A549 (cell line): ENCODE measurements around the gene PTPRG. TPM values are rescaled to one million over a fixed set of nuclear protein-coding genes. Genes with fewer than 3 reads are reported as not detected.

Experiments used
- ATAC-seq, 2 experiments: fragments of 200-7000 bp in 1 of 2; fragments of >200 bp in 1 of 2; cut with Nextera tagmentation in 1 of 2; cut with Tn5 transposase in 1 of 2; 3 replicates each; pipeline versions ENCODE4 v1.8.0 to v1.9.1; 2018 to 2020; ENCODE audit warnings: mild to moderate bottlenecking in 1 of 2, moderate library complexity in 1 of 2
- CTCF ChIA-PET: fragments of 300-600 bp; sonication (Branson Sonifier 250); formaldehyde crosslinking; extraction: SDS; loops from one replicate; lab custom pipeline; 2021; ENCODE audit warnings: antibody characterized with exemption, inconsistent platforms; lab: Yijun Ruan, JAX
- POLR2A ChIA-PET: fragments of 350-600 bp; formaldehyde crosslinking; extraction: SDS; loops from one replicate; lab custom pipeline; 2021; ENCODE audit warnings: antibody characterized with exemption, inconsistent platforms; lab: Yijun Ruan, JAX
- DNase-seq, 2 experiments: peaks; one replicate each; pipeline versions ENCODE4 v3.0.0 to v3.0.0-alpha.2; 2011 to 2016; ENCODE audit warnings: low read depth in 1 of 2, low spot score in 1 of 2
- FAIRE-seq: peaks from 2 replicates; lab custom pipeline; 2011; peaks lifted over from hg19 to GRCh38; lab: Jason Lieb, UNC
- H3K27ac ChIP-seq, 2 experiments: fragments of >200 bp; sonication (Bioruptor Twin); formaldehyde crosslinking; 3 replicates each; pipeline ENCODE4 v1.5.1; 2016 to 2017
- H3K4me1 ChIP-seq: fragments of >200 bp; sonication (Bioruptor Twin); formaldehyde crosslinking; 3 replicates; pipeline ENCODE4 v1.6.1; 2016
- H3K4me2 ChIP-seq: fragments of >200 bp; sonication (Bioruptor Twin); formaldehyde crosslinking; 3 replicates; pipeline ENCODE4 v1.6.1; 2016
- H3K4me3 ChIP-seq: fragments of >200 bp; sonication (Bioruptor Twin); formaldehyde crosslinking; 3 replicates; pipeline ENCODE4 v1.5.1; 2016
- H3K9me3 ChIP-seq: fragments of >200 bp; sonication (Bioruptor Twin); formaldehyde crosslinking; 3 replicates; pipeline ENCODE4 v1.6.1; 2016
- BHLHE40 ChIP-seq: IDR thresholded peaks from 2 replicates; pipeline ENCODE4 v1.6.1; 2012; ENCODE audit warnings: low read depth, low read length, inconsistent platforms
- CBX8 ChIP-seq: fragments of 200-600 bp; sonication (generic); IDR thresholded peaks from 2 replicates; pipeline ENCODE4 v1.6.1; 2016
- CHD4 ChIP-seq: fragments of 200-600 bp; sonication (generic); IDR thresholded peaks from 2 replicates; pipeline ENCODE4 v1.6.1; 2016; ENCODE audit warnings: antibody characterized with exemption, mild to moderate bottlenecking, borderline replicate concordance
- EP300 ChIP-seq, 2 experiments: fragments of >200 bp; sonication (Bioruptor Twin); formaldehyde crosslinking; IDR thresholded peaks; 2 replicates in 1 of 2; 3 replicates in 1 of 2; pipeline ENCODE4 v1.6.1; 2016 to 2017
- ESRRA ChIP-seq: fragments of 150-350 bp; IDR thresholded peaks from 2 replicates; pipeline ENCODE4 v1.6.1; 2014; ENCODE audit warnings: mild to moderate bottlenecking, low read length, borderline replicate concordance
- FOSB ChIP-seq: fragments of 250-450 bp; sonication (Bioruptor Pico); IDR thresholded peaks from 2 replicates; pipeline ENCODE4 v1.5.0; 2020; ENCODE audit warnings: mild to moderate bottlenecking, moderate library complexity
- FOXS1 ChIP-seq: fragments of 250-450 bp; sonication (Bioruptor Pico); IDR thresholded peaks from 2 replicates; pipeline ENCODE4 v1.5.0; 2020; ENCODE audit warnings: mild to moderate bottlenecking, moderate library complexity
- HDAC2 ChIP-seq: fragments of 200-600 bp; sonication (generic); IDR thresholded peaks from 2 replicates; pipeline ENCODE4 v1.6.1; 2016
- HEYL ChIP-seq: fragments of 250-450 bp; sonication (Bioruptor Pico); IDR thresholded peaks from 2 replicates; pipeline ENCODE4 v1.8.0; 2021; ENCODE audit warnings: mild to moderate bottlenecking, moderate library complexity
- HMGXB4 ChIP-seq: fragments of 250-450 bp; sonication (Bioruptor Pico); IDR thresholded peaks from 2 replicates; pipeline ENCODE4 v1.5.0; 2021; ENCODE audit warnings: mild to moderate bottlenecking, moderate library complexity, borderline replicate concordance
- HOXA7 ChIP-seq: fragments of 250-450 bp; sonication (Bioruptor Pico); IDR thresholded peaks from 2 replicates; pipeline ENCODE4 v1.5.0; 2020; ENCODE audit warnings: mild to moderate bottlenecking, moderate library complexity
- JUNB ChIP-seq: fragments of >200 bp; sonication (Bioruptor Twin); formaldehyde crosslinking; IDR thresholded peaks from 2 replicates; pipeline ENCODE4 v1.6.1; 2016
- MAFK ChIP-seq: fragments of 450-650 bp; IDR thresholded peaks from 2 replicates; pipeline ENCODE4 v1.6.1; 2014; ENCODE audit not compliant: partially characterized antibody
- MAZ ChIP-seq: fragments of 150-350 bp; IDR thresholded peaks from 2 replicates; pipeline ENCODE4 v1.6.1; 2014; ENCODE audit warnings: antibody characterized with exemption, low read depth, low read length, borderline replicate concordance
- MYC ChIP-seq: IDR thresholded peaks from 2 replicates; pipeline ENCODE4 v1.6.1; 2012; ENCODE audit warnings: mild to moderate bottlenecking, inconsistent platforms, low read length, improper control_type of control experiment, borderline replicate concordance
- NFE2L2 ChIP-seq: fragments of 150-350 bp; conservative IDR thresholded peaks from 2 replicates; pipeline ENCODE4 v1.6.1; 2014; ENCODE audit warnings: low read length
- RAD21 ChIP-seq, 2 experiments: fragments of >200 bp in 1 of 2; sonication (Bioruptor Twin) in 1 of 2; formaldehyde crosslinking in 1 of 2; IDR thresholded peaks in 1 of 2; conservative IDR thresholded peaks in 1 of 2; 2 replicates in 1 of 2; 3 replicates in 1 of 2; pipeline ENCODE4 v1.6.1; 2012 to 2018; ENCODE audit warnings: inconsistent platforms in 1 of 2
- REST ChIP-seq: fragments of 200-600 bp; sonication (generic); IDR thresholded peaks from 2 replicates; pipeline ENCODE4 v1.6.1; 2016; ENCODE audit warnings: antibody characterized with exemption, mild to moderate bottlenecking, moderate library complexity
- SMC3 ChIP-seq: fragments of >200 bp; sonication (Bioruptor Twin); formaldehyde crosslinking; IDR thresholded peaks from 3 replicates; pipeline ENCODE4 v1.6.1; 2018; ENCODE audit warnings: inconsistent platforms
- TP53 ChIP-seq: fragments of 250-450 bp; sonication (Bioruptor Pico); IDR thresholded peaks from 2 replicates; pipeline ENCODE4 v1.5.0; 2021; ENCODE audit warnings: mild to moderate bottlenecking, moderate library complexity
- ZNF302 ChIP-seq: fragments of 250-450 bp; sonication (Bioruptor Pico); IDR thresholded peaks from 2 replicates; pipeline ENCODE4 v1.9.0; 2021; ENCODE audit warnings: inconsistent platforms, mild to moderate bottlenecking, moderate library complexity
- WGBS: methylation state at CpG from one replicate; pipeline ENCODE4 v1.1.6; 2017; ENCODE audit errors: missing lambda C conversion rate; 5-methylcytosine and 5-hydroxymethylcytosine counted together
- polyA plus RNA-seq, 4 experiments: library from polyadenylated mRNA; depleted of rRNA in 3 of 4; stranded (reverse); fragments of >200 nt; fragmentation: RNase III in 1 of 4; extraction: RNeasy Plus Mini Kit Qiagen cat#74134 plus additional on column Dnase treatment in 1 of 4; gene quantifications; 2 replicates in 3 of 4; 3 replicates in 1 of 4; pipeline ENCODE4 v1.2.3, GENCODE V29; 2011 to 2017
- TF ChIP-seq, protein P1 (sequence below): IDR thresholded peaks from 2 replicates; pipeline ENCODE4 v1.6.1; 2012
- TF ChIP-seq, protein P2 (sequence below): IDR thresholded peaks from 2 replicates; pipeline ENCODE4 v1.6.1; 2012
- TF ChIP-seq, protein P3 (sequence below): fragments of >200 bp; sonication (Bioruptor Twin); formaldehyde crosslinking; IDR thresholded peaks from 2 replicates; pipeline ENCODE4 v1.6.1; 2016
- TF ChIP-seq, protein P4 (sequence below): IDR thresholded peaks from 2 replicates; pipeline ENCODE4 v1.6.1; 2012; ENCODE audit warnings: low read depth, borderline replicate concordance

PTPRG gene
- polyA plus RNA-seq, 2 of the 4 experiments (the other 2 are of a cell fraction) = 4.5 to 4.8 TPM

GRCh38 chr3:61848885-61849284 is 287.5 kb downstream of the PTPRG start (continued):
- TF ChIP-seq MAFK = no peak
- no peak for TF ChIP-seq BHLHE40
- no peak for TF ChIP-seq MYC
- no peak for TF ChIP-seq FOXS1
- TF ChIP-seq, protein P1, sequence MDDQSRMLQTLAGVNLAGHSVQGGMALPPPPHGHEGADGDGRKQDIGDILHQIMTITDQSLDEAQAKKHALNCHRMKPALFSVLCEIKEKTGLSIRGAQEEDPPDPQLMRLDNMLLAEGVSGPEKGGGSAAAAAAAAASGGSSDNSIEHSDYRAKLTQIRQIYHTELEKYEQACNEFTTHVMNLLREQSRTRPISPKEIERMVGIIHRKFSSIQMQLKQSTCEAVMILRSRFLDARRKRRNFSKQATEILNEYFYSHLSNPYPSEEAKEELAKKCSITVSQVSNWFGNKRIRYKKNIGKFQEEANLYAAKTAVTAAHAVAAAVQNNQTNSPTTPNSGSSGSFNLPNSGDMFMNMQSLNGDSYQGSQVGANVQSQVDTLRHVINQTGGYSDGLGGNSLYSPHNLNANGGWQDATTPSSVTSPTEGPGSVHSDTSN = no peak

DNA sequence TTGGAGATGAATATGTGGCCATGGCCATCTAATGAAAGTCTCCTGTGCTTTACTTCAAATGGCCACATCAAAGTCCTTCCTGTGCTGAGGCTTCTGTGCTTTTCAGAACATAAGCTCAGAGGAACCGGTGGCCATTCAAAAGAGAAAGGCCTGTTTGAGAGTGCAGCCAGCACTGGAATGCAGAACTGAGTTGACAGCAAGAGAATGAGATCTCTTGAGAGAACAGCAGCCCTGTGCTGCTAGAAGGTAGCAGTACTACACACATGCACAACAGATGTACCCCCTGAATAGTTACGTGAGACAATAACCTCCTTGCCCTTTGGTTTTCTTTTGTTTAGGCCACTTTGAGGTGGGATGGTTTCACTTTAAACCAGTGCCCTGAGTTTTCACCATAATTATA is 292.5 kb downstream of the PTPRG start:
- Histone ChIP-seq H3K4me2 (no peak overlapping the region), H3K4me3 (no peak overlapping the region), H3K27ac (no peak overlapping the region), H3K9me3 (no peaks in the 10 kb centered on the region)
- CTCF ChIA-PET = no interaction called here
- DNase-seq (no peak), ATAC-seq (no peak), FAIRE-seq (no peak)
- POLR2A ChIA-PET = no interaction called here
- 31% methylated on average over 2 of the region's 2 CpGs for WGBS
- TF ChIP-seq MAZ (no peak), MYC (no peak), RAD21 (conservative IDR thresholded peaks at IDR 0.05 in 1 of 2, IDR thresholded peaks at IDR 0.05 in 1 of 2) (no peak), REST (no peak), HMGXB4 (no peak), ESRRA (no peak), TP53 (CRISPR knock-in tag) (no peak), HDAC2 (no peak), CBX8 (no peak), HOXA7 (CRISPR knock-in tag) (no peak)
- TF ChIP-seq, protein P2, sequence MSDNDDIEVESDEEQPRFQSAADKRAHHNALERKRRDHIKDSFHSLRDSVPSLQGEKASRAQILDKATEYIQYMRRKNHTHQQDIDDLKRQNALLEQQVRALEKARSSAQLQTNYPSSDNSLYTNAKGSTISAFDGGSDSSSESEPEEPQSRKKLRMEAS = no peak
- TF ChIP-seq, protein P3, sequence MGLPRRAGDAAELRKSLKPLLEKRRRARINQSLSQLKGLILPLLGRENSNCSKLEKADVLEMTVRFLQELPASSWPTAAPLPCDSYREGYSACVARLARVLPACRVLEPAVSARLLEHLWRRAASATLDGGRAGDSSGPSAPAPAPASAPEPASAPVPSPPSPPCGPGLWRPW = no peak
- TF ChIP-seq, all 56 proteins: peak for 0
- H3K4me1 ChIP-seq = no peaks in the 10 kb centered on the region

DNA sequence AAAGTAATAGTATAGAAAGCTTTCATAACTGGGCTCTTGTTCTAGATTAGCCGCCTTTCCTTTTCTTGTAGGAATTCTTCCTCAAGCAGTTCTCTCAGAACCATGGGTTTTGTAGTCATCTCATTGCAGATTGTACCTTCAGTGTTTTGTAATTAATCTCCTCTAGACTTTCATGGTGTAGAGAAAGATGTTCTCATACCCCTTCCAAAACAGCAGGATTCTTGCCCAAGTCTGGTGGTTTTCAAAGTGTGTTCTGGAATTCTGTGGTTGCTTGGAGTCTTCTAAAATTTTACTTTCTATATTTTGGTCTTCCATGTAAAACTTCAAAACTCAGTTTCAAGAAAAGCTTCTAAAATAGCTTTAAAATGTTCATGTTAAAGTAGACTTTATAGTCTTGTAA is 293.8 kb downstream of the PTPRG start:
- ChIA-PET POLR2A (no interaction called here), CTCF (no interaction called here)
- H3K4me3 ChIP-seq = no peak overlapping the region
- no peak overlapping the region for H3K4me2 ChIP-seq
- ATAC-seq (no peak), DNase-seq (no peak), FAIRE-seq (no peak)
- H3K9me3 ChIP-seq = no peaks in the 10 kb centered on the region
- no peak overlapping the region for H3K27ac ChIP-seq
- H3K4me1 ChIP-seq = no peaks in the 10 kb centered on the region
- WGBS = 95% methylated on average over 1 of the region's 1 CpG
- TF ChIP-seq, protein P4, sequence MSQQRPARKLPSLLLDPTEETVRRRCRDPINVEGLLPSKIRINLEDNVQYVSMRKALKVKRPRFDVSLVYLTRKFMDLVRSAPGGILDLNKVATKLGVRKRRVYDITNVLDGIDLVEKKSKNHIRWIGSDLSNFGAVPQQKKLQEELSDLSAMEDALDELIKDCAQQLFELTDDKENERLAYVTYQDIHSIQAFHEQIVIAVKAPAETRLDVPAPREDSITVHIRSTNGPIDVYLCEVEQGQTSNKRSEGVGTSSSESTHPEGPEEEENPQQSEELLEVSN = no peak
- TF ChIP-seq JUNB = no peak
- TF ChIP-seq, protein P1 = no peak
- TF ChIP-seq, protein P3 = no peak
- TF ChIP-seq HMGXB4 = no peak
- no peak for TF ChIP-seq HOXA7 (CRISPR knock-in tag)
- TF ChIP-seq HEYL (CRISPR knock-in tag) = no peak
- TF ChIP-seq ZNF302 (CRISPR knock-in tag) = no peak
- TF ChIP-seq NFE2L2 = no peak
- TF ChIP-seq SMC3 = no peak
- no peak for TF ChIP-seq FOSB (CRISPR knock-in tag)
- TF ChIP-seq CHD4 = no peak
- no peak for TF ChIP-seq EP300 (IDR thresholded peaks at IDR 0.05)
